Naive thymus-derived CD4-positive, alpha-beta T cell (primary cell): Measurements from ENCODE around the gene PKHD1. TPM values are rescaled to one million over a fixed set of nuclear protein-coding genes. Genes with fewer than 3 reads are reported as not detected.
"Not testable (repeated sequence)": the region's sequence is repeated elsewhere in the genome, so short reads cannot be mapped to it uniquely, and the experiment has no call there.

Experiments used
- ATAC-seq: fragments of 150-1000 bp; cut with Tn5 transposase; 2 replicates; pipeline ENCODE4 v1.10.0; 2021; ENCODE audit warnings: mild to moderate bottlenecking, moderate library complexity
- CTCF ChIA-PET: fragments of 350-600 bp; sonication (Branson Sonifier 250); formaldehyde crosslinking; loops from one replicate; lab custom pipeline; 2021; ENCODE audit warnings: antibody characterized with exemption; lab: Charles Lee
- POLR2A ChIA-PET: fragments of 350-600 bp; sonication (Branson Sonifier 250); formaldehyde crosslinking; loops from one replicate; lab custom pipeline; 2021; ENCODE audit warnings: antibody characterized with exemption, inconsistent platforms; lab: Charles Lee
- DNase-seq, 9 donors: peaks; one replicate each; pipeline versions ENCODE4 v3.0.0 to v3.0.0-alpha.2; 2020 to 2022; ENCODE audit warnings: mixed read lengths in 1 of 9
- H3K27ac ChIP-seq: one replicate; pipeline ENCODE4 v1.7.0; 2013; ENCODE audit warnings: mild to moderate bottlenecking, low read depth, low read length, moderate library complexity
- H3K27me3 ChIP-seq, 2 donors: one replicate each; pipeline ENCODE4 v1.7.0; 2013; ENCODE audit warnings: low read length in 2 of 2, mild to moderate bottlenecking in 2 of 2, moderate library complexity in 2 of 2; ENCODE audit not compliant: control insufficient read depth in 2 of 2, insufficient read depth in 2 of 2
- H3K36me3 ChIP-seq, 3 experiments: 1 replicate in 2 of 3; 2 replicates in 1 of 3; pipeline ENCODE4 v1.7.0; 2013; ENCODE audit warnings: low read length in 3 of 3, mild to moderate bottlenecking in 3 of 3, moderate library complexity in 1 of 3; ENCODE audit not compliant: insufficient read depth in 3 of 3, control insufficient read depth in 2 of 3
- H3K4me1 ChIP-seq, 2 donors: one replicate each; pipeline ENCODE4 v1.7.0; 2013; ENCODE audit warnings: low read length in 2 of 2, mild to moderate bottlenecking in 2 of 2, moderate library complexity in 1 of 2; ENCODE audit not compliant: control insufficient read depth in 2 of 2, insufficient read depth in 2 of 2
- H3K4me3 ChIP-seq: 2 replicates; pipeline ENCODE4 v1.7.0; 2013; ENCODE audit warnings: mild to moderate bottlenecking, low read length
- H3K9me3 ChIP-seq, 3 experiments: 1 replicate in 2 of 3; 2 replicates in 1 of 3; pipeline ENCODE4 v1.7.0; 2013; ENCODE audit warnings: low read length in 3 of 3; ENCODE audit not compliant: control insufficient read depth in 2 of 3
- H3K27ac Mint-ChIP-seq, 9 donors: one replicate each; pipeline ENCODE4 v1.8.0; 2020 to 2022; ENCODE audit warnings: mixed read lengths in 9 of 9, mild to moderate bottlenecking in 8 of 9, moderate library complexity in 5 of 9, inconsistent platforms in 2 of 9
- H3K27me3 Mint-ChIP-seq, 5 donors: one replicate each; pipeline ENCODE4 v1.8.0; 2021 to 2022; ENCODE audit warnings: mixed read lengths in 5 of 5, mild to moderate bottlenecking in 1 of 5
- H3K36me3 Mint-ChIP-seq, 5 donors: one replicate each; pipeline ENCODE4 v1.8.0; 2020 to 2022; ENCODE audit warnings: mixed read lengths in 5 of 5, mild to moderate bottlenecking in 3 of 5, inconsistent platforms in 1 of 5
- H3K4me1 Mint-ChIP-seq, 7 donors: one replicate each; pipeline ENCODE4 v1.8.0; 2020 to 2022; ENCODE audit warnings: mixed read lengths in 7 of 7, mild to moderate bottlenecking in 3 of 7, inconsistent platforms in 1 of 7
- H3K4me3 Mint-ChIP-seq, 10 donors: one replicate each; pipeline ENCODE4 v1.8.0; 2020 to 2022; ENCODE audit warnings: mild to moderate bottlenecking in 10 of 10, mixed read lengths in 10 of 10, moderate library complexity in 6 of 10, inconsistent platforms in 2 of 10
- H3K9me3 Mint-ChIP-seq, 11 donors: one replicate each; pipeline ENCODE4 v1.8.0; 2020 to 2022; ENCODE audit warnings: mixed read lengths in 11 of 11, mild to moderate bottlenecking in 4 of 11, inconsistent platforms in 1 of 11, moderate library complexity in 1 of 11
- intact Hi-C, 2 donors: fragments of 100-400 bp; cut with micrococcal nuclease; formaldehyde crosslinking; loops; one replicate each; pipeline ENCODE4 v1.15.1; 2023
- polyA plus RNA-seq, 2 donors: library from polyadenylated mRNA; unstranded; fragments of 300-500 nt; fragmentation: Illumina TruSeq; gene quantifications; one replicate each; pipeline ENCODE4 v1.2.3, GENCODE V29; 2021
- total RNA-seq, 6 experiments: library from RNA in 5 of 6; stranded (reverse) in 5 of 6; gene quantifications; 1 replicate in 5 of 6; 2 replicates in 1 of 6; pipeline ENCODE4 v1.2.3 and lab custom pipeline; 2021 to 2026

Gene PKHD1
- total and polyA plus RNA-seq, 7 experiments from 2014 or later, result not detected

GRCh38 chr6:51932956-51933355 lies 154.5 kb downstream of the PKHD1 start:
- DNase-seq, result no peak
- H3K27ac Mint-ChIP-seq, result no peak overlapping the region
- CTCF ChIA-PET, result no interaction called here
- H3K4me3 Mint-ChIP-seq, result no peak overlapping the region
- Histone ChIP-seq H3K27me3 (no peaks in the 10 kb centered on the region), H3K9me3 (no peaks in the 10 kb centered on the region), H3K27ac (no peak overlapping the region), H3K4me3 (no peak overlapping the region), H3K4me1 (no peaks in the 10 kb centered on the region), H3K36me3 (no peaks in the 10 kb centered on the region)
- no peaks in the 10 kb centered on the region for H3K4me1 Mint-ChIP-seq
- no peak for ATAC-seq
- peaks cover 0 to 7% (median 0%) of the 10 kb centered on the region in 5 donors for H3K27me3 Mint-ChIP-seq
- intact Hi-C loops, result no loop called here
- POLR2A ChIA-PET, result no interaction called here
- no peaks in the 10 kb centered on the region for H3K9me3 Mint-ChIP-seq
- H3K36me3 Mint-ChIP-seq, result no peaks in the 10 kb centered on the region

DNA sequence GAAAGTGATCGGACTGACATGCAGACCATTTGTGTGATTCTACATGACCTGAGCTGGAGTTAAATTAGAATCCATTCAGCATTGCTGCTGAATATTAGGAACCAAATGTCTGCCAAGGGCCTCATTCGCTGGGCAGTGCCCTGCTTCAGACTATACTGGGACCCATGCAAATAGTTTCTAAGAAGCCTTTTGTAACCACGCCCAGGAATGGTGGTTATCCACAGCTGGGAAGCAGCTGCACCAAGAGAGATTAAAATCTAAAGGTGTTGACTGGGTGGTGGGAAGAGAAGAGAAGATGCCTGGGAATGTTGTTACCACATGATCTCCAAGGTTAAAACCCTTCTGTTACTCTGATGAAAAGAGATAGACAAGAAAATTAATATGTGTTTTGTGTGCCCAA lies 156.8 kb downstream of the PKHD1 start:
- CTCF ChIA-PET, result no interaction called here
- Mint-ChIP-seq H3K36me3 (no peaks in the 10 kb centered on the region), H3K27me3 (peaks cover 0 to 17% (median 5%) of the 10 kb centered on the region in 5 donors)

GRCh38 chr6:51929934-51930574 lies 157.4 kb downstream of the PKHD1 start:
- H3K27ac ChIP-seq, result no peak overlapping the region
- H3K9me3 ChIP-seq, result no peaks in the 10 kb centered on the region
- no peak for ATAC-seq
- peaks cover 0 to 6% (median 2%) of the 10 kb centered on the region in 11 donors for H3K9me3 Mint-ChIP-seq
- H3K27ac Mint-ChIP-seq, result no peak overlapping the region
- intact Hi-C loops, result no loop called here
- H3K4me1 ChIP-seq, result no peaks in the 10 kb centered on the region
- H3K4me1 Mint-ChIP-seq, result no peaks in the 10 kb centered on the region
- H3K27me3 Mint-ChIP-seq, result peaks cover 0 to 20% (median 5%) of the 10 kb centered on the region in 5 donors
- H3K27me3 ChIP-seq, result no peaks in the 10 kb centered on the region
- CTCF ChIA-PET, result no interaction called here
- H3K36me3 Mint-ChIP-seq, result no peaks in the 10 kb centered on the region
- POLR2A ChIA-PET, result no interaction called here
- DNase-seq, result no peak
- no peak overlapping the region for H3K4me3 Mint-ChIP-seq
- H3K4me3 ChIP-seq, result no peak overlapping the region
- H3K36me3 ChIP-seq, result no peaks in the 10 kb centered on the region

More for the DNA sequence above, 156.8 kb downstream of the PKHD1 start:
- Mint-ChIP-seq H3K27ac (no peak overlapping the region), H3K9me3 (peaks cover 0 to 3% (median 1%) of the 10 kb centered on the region in 11 donors), H3K4me1 (no peaks in the 10 kb centered on the region), H3K4me3 (no peak overlapping the region)
- DNase-seq, result no peak
- Histone ChIP-seq H3K27ac (no peak overlapping the region), H3K27me3 (no peaks in the 10 kb centered on the region), H3K4me3 (no peak overlapping the region), H3K36me3 (no peaks in the 10 kb centered on the region), H3K9me3 (no peaks in the 10 kb centered on the region), H3K4me1 (no peaks in the 10 kb centered on the region)
- intact Hi-C loops, result no loop called here
- POLR2A ChIA-PET, result no interaction called here
- no peak for ATAC-seq

DNA sequence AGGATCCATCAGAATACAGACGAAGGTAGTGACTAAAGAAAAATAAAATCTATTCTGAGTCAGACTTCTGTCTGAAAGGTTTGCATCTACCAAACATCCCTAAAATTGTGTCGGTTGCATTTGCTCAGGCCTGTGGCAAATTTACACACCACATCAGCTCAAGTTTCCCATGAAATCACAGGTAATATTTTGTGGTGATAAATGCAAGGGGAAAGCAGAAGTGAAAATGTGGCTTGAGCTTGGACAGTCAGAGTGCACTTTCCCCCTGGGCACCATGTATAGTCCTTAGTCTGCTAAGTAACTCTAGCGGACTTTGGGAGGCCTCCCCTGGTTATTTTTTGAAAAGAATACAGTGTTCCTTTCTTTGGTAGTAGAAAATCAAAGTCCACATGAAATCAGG lies 159.1 kb downstream of the PKHD1 start:
- ChIA-PET CTCF (no interaction called here), POLR2A (no interaction called here)
- Mint-ChIP-seq H3K27ac (no peak overlapping the region), H3K4me3 (no peak overlapping the region), H3K27me3 (peaks cover 0 to 26% (median 9%) of the 10 kb centered on the region in 5 donors), H3K36me3 (no peaks in the 10 kb centered on the region), H3K4me1 (no peaks in the 10 kb centered on the region), H3K9me3 (peaks cover 0 to 10% (median 3%) of the 10 kb centered on the region in 11 donors)
- Histone ChIP-seq H3K27me3 (no peaks in the 10 kb centered on the region), H3K27ac (no peak overlapping the region), H3K36me3 (no peaks in the 10 kb centered on the region), H3K4me3 (no peak overlapping the region), H3K9me3 (no peaks in the 10 kb centered on the region), H3K4me1 (no peaks in the 10 kb centered on the region)
- no peak for DNase-seq
- intact Hi-C loops, result no loop called here
- no peak for ATAC-seq

GRCh38 chr6:51927450-51927849 lies 160.0 kb downstream of the PKHD1 start:
- Mint-ChIP-seq H3K4me3 (no peak overlapping the region), H3K4me1 (no peaks in the 10 kb centered on the region), H3K9me3 (peaks cover 0 to 12% (median 3%) of the 10 kb centered on the region in 11 donors), H3K27me3 (peaks cover 0 to 26% (median 9%) of the 10 kb centered on the region in 5 donors), H3K27ac (no peak overlapping the region), H3K36me3 (no peaks in the 10 kb centered on the region)
- no peaks in the 10 kb centered on the region for H3K27me3 ChIP-seq
- no peak for DNase-seq
- no peak overlapping the region for H3K27ac ChIP-seq
- no peak overlapping the region for H3K4me3 ChIP-seq
- intact Hi-C loops, result no loop called here
- POLR2A ChIA-PET, result no interaction called here
- CTCF ChIA-PET, result no interaction called here
- H3K4me1 ChIP-seq, result no peaks in the 10 kb centered on the region
- H3K9me3 ChIP-seq, result no peaks in the 10 kb centered on the region
- no peaks in the 10 kb centered on the region for H3K36me3 ChIP-seq
- no peak for ATAC-seq

GRCh38 chr6:51926125-51926524 lies 161.3 kb downstream of the PKHD1 start:
- POLR2A ChIA-PET, result no interaction called here
- intact Hi-C loops, result no loop called here
- peaks cover 2 to 20% (median 6%) of the 10 kb centered on the region in 11 donors for H3K9me3 Mint-ChIP-seq
- H3K4me3 Mint-ChIP-seq, result no peak overlapping the region
- DNase-seq (no peak), ATAC-seq (no peak)
- Histone ChIP-seq H3K9me3 (no peaks in the 10 kb centered on the region), H3K27me3 (no peaks in the 10 kb centered on the region), H3K4me3 (no peak overlapping the region), H3K36me3 (no peaks in the 10 kb centered on the region), H3K27ac (no peak overlapping the region), H3K4me1 (no peaks in the 10 kb centered on the region)
- no peaks in the 10 kb centered on the region for H3K4me1 Mint-ChIP-seq
- no peaks in the 10 kb centered on the region for H3K36me3 Mint-ChIP-seq
- peaks cover 0 to 20% (median 15%) of the 10 kb centered on the region in 5 donors for H3K27me3 Mint-ChIP-seq
- CTCF ChIA-PET, result no interaction called here
- H3K27ac Mint-ChIP-seq, result no peak overlapping the region

- H3K27ac ChIP-seq, H3K4me3 Mint-ChIP-seq, intact Hi-C loops, H3K36me3 ChIP-seq, POLR2A ChIA-PET, H3K4me1 ChIP-seq, H3K36me3 Mint-ChIP-seq, H3K9me3 ChIP-seq, H3K4me3 ChIP-seq, CTCF ChIA-PET, ATAC-seq, H3K27ac Mint-ChIP-seq, DNase-seq, H3K4me1 Mint-ChIP-seq, H3K27me3 ChIP-seq: not testable (repeated sequence)
- Mint-ChIP-seq H3K9me3 (peaks cover 6 to 27% (median 14%) of the 10 kb centered on the region in 11 donors), H3K27me3 (peaks cover 0 to 20% (median 10%) of the 10 kb centered on the region in 5 donors)
Measured at GRCh38 chr6:51922479-51922878, 164.9 kb downstream of the PKHD1 start.
